GM12864 (cell line): Measurements from ENCODE around the gene RASEF.

Source experiments
- DNase-seq: peaks from one replicate; pipeline ENCODE4 v3.0.0-alpha.2; 2011; ENCODE audit warnings: low read depth
- H3K4me3 ChIP-seq: 2 replicates; pipeline ENCODE4 v1.5.1; 2011; ENCODE audit warnings: mild to moderate bottlenecking, low read depth, low read length, control low read depth
- CTCF ChIP-seq: IDR thresholded peaks from 2 replicates; pipeline ENCODE4 v1.5.1; 2011; ENCODE audit warnings: low read depth, mild to moderate bottlenecking, moderate library complexity, low read length, control low read depth, inconsistent platforms; ENCODE audit errors: missing control alignments

Gene RASEF

DNA sequence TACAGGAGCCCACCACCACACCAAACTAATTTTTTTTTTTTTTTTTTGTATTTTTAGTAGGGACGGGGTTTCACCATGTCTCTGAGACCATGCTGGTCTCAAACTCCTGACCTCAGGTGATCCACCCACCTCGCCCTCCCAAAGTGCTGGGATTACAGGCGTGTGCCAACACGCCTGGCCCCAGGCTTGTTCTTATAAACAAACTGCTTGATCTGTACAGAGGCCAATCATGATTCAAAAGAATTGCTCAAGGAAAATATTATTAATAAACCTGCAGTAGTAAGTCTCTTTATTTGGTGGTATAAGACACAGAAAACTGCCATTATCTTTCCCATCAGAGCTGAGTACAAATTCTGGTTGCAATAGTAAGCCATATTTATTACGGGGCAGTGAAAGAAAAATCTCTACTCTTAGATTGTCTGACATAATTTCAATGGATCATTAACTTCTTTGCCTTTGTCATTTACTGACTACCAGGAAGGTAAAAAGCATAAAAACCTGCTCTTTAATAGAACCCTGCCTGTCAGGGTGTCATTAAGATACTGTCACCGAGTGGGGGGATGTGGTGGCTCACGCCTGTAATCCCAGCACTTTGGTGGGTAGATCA, 33.3 kb downstream of the RASEF start:
- TF ChIP-seq CTCF: no peak
- no peak for DNase-seq

DNA sequence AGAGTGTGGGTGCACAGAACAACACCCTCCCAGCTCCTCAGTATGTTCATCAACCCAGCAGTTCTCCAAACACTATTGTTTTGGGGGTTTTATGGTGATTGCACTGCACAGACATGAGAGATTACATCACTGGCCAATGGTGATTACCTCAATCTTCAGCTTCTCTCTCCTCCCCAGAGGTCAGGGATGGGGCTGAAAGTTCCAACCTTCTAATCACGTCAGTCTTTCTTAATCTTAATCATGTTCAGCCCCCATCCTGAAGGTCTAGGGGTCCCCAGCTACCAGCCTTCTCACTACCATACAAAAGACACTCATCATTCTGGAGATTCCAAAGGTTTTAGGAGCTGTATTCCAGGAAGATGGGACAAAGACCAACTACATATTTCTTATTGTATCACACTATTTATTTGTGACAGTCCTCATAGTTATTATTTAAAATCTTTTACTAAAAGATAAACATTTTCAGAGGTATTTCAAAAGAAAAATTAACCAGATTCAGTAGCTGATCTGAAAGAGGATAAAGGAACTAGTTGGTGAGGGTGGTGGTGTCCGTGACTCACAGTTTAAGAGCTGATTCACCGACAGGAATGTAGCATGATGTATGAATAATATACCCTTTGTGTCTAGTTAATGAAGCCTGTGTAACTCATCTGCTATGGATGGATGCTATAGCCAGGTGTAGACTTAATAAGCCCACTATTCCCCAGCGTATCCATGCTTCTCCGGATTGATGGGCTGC, 35.6 kb downstream of the RASEF start:
- TF ChIP-seq CTCF: no peak
- H3K4me3 ChIP-seq: no peak overlapping the region
- no peak for DNase-seq

More for the DNA sequence above, 33.3 kb downstream of the RASEF start:
- no peak overlapping the region for H3K4me3 ChIP-seq

DNA sequence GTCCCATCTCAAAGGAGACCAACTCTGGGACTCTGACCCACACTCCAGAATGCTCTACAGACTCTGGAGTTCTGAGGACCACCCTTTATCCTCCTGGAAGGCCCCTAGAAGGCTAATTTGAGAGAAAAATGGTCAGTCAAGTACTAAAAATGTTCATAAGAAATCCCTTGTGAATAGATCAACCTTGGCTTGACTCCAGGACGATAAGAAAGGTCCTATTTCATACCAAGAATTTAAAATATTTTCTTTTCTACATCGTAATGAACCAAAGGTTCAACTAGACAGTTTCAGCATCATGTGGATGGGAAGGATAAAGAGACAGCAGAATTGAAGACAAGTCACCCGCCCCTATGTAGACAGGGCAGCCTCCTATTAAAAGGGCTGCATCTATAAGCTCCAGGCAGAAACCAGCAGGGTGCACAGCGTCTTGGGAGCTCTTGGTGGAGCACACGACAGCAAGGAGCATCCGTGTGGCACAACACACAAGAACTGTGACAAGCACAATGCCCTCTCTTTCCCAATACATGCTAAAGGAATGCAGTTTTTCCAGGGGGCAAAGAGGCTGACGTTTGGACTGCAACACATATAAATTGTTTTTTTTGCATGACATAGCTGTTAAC, 38.3 kb downstream of the RASEF start:
- DNase-seq: no peak
- H3K4me3 ChIP-seq: no peak overlapping the region
- no peak for TF ChIP-seq CTCF

DNA sequence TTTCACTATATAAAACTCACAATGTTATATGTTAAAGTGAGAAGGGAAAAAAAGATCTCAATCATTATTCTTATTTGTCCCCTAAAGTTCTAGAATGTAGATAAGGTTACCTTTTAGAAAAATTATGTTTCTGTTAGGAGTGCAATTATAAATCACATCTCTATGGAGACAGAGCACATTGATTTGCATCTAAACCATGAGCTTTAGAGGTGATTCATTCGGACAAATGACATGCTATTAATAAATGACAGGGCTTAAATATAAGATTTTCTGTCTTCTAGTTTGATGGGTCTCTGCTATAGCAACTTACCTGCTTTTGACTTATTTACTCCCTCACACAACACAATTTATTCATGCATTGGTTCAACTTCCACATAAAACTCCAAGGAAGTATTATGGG, 39.8 kb downstream of the RASEF start:
- DNase-seq: no peak
- no peak overlapping the region for H3K4me3 ChIP-seq
- no peak for TF ChIP-seq CTCF

DNA sequence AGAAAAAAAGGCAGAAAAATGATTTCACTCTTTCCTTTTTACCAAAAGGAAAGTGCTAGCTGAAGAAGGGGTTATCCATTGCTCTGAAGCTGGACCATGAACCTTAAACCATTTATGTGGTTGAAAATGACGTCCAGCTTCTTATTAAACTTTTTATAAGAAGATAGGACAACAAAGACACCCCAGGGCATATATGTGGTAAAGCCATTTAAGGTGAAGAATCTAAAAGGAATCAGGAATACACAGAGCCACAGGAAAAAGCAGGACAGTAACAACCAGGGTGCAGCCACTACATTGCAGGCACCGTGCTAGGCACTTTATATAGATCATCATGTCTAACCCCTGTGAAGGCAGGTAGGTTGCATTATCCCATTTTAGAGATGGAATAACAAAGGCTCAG, 42.1 kb downstream of the RASEF start:
- TF ChIP-seq CTCF: no peak

DNA sequence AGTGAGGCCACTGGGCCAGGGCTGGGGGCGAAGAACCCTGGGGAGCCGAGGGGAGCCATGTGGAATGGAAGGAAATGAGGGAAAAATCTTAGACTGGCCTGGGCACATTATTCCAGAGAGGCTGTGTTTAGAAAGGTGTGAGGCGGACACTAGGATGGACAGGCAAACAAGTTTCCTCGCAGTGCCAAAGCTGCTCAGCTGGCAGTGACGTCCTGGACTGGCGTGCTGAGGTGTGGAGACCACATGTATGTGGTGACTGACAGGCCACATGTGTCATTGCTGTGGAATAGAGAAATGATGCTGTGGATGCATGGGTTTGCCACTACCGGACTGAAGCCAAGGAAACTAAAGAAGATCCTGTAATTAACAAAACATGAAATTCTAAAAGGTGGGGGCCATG, 42.6 kb downstream of the RASEF start:
- no peak for DNase-seq
- TF ChIP-seq CTCF: no peak
- no peak overlapping the region for H3K4me3 ChIP-seq

More for the DNA sequence above, 42.1 kb downstream of the RASEF start:
- H3K4me3 ChIP-seq: no peak overlapping the region
- no peak for DNase-seq
